ENCODE results near the gene CBLN3. TPM values are rescaled to one million over a fixed set of nuclear protein-coding genes. Genes with fewer than 3 reads are reported as not detected.

Gene CBLN3
- total RNA-seq, 1 donor from 2014 or later, result 1.9 TPM

- peak overlapping the region; percentile 9 for H3K4me3 Mint-ChIP-seq (ENCODE audit: low read depth)
- TF ChIP-seq CTCF (IDR thresholded peaks at IDR 0.05; ENCODE audit: unreplicated experiment), result no peak
- no peaks in the 10 kb centered on the region for H3K36me3 Mint-ChIP-seq (ENCODE audit: insufficient read depth)
- DNase-seq (ENCODE audit: low spot score, unreplicated experiment), result no peak
- no peaks in the 10 kb centered on the region for H3K9me3 Mint-ChIP-seq (ENCODE audit: low read depth)
- peaks cover 14% of the 10 kb centered on the region for H3K4me1 Mint-ChIP-seq (ENCODE audit: low read depth)
- peak overlapping the region; percentile 93 for H3K27ac Mint-ChIP-seq
- no peaks in the 10 kb centered on the region for H3K27me3 Mint-ChIP-seq
Measured at GRCh38 chr14:24426150-24426911, 3.1 kb downstream of the CBLN3 start.

- Mint-ChIP-seq H3K4me1 (ENCODE audit: low read depth) (peaks cover 11% of the 10 kb centered on the region), H3K27me3 (no peaks in the 10 kb centered on the region), H3K36me3 (ENCODE audit: insufficient read depth) (no peaks in the 10 kb centered on the region), H3K4me3 (ENCODE audit: low read depth) (no peak overlapping the region), H3K27ac (no peak overlapping the region), H3K9me3 (ENCODE audit: low read depth) (no peaks in the 10 kb centered on the region)
- DNase-seq (ENCODE audit: low spot score, unreplicated experiment), result no peak
- no peak for TF ChIP-seq CTCF (IDR thresholded peaks at IDR 0.05; ENCODE audit: unreplicated experiment)
Measured at GRCh38 chr14:24425704-24426103, 3.8 kb downstream of the CBLN3 start.

GRCh38 chr14:24422694-24423601, 6.5 kb downstream of the CBLN3 start:
- Mint-ChIP-seq H3K27me3 (peaks cover 14% of the 10 kb centered on the region), H3K36me3 (ENCODE audit: insufficient read depth) (no peaks in the 10 kb centered on the region), H3K9me3 (ENCODE audit: low read depth) (no peaks in the 10 kb centered on the region), H3K4me3 (ENCODE audit: low read depth) (no peak overlapping the region), H3K4me1 (ENCODE audit: low read depth) (peaks cover 10% of the 10 kb centered on the region), H3K27ac (no peak overlapping the region)
- no peak for TF ChIP-seq CTCF (IDR thresholded peaks at IDR 0.05; ENCODE audit: unreplicated experiment)
- no peak for DNase-seq (ENCODE audit: low spot score, unreplicated experiment)

GRCh38 chr14:24422261-24422660, 7.2 kb downstream of the CBLN3 start:
- Mint-ChIP-seq H3K9me3 (ENCODE audit: low read depth) (no peaks in the 10 kb centered on the region), H3K27ac (no peak overlapping the region), H3K4me3 (ENCODE audit: low read depth) (no peak overlapping the region), H3K27me3 (peaks cover 14% of the 10 kb centered on the region), H3K4me1 (ENCODE audit: low read depth) (peaks cover 8% of the 10 kb centered on the region), H3K36me3 (ENCODE audit: insufficient read depth) (no peaks in the 10 kb centered on the region)
- no peak for TF ChIP-seq CTCF (IDR thresholded peaks at IDR 0.05; ENCODE audit: unreplicated experiment)
- no peak for DNase-seq (ENCODE audit: low spot score, unreplicated experiment)

- Mint-ChIP-seq H3K4me1 (ENCODE audit: low read depth) (no peaks in the 10 kb centered on the region), H3K9me3 (ENCODE audit: low read depth) (no peaks in the 10 kb centered on the region), H3K36me3 (ENCODE audit: insufficient read depth) (peaks cover 10% of the 10 kb centered on the region), H3K27ac (no peak overlapping the region), H3K27me3 (peaks cover 14% of the 10 kb centered on the region), H3K4me3 (ENCODE audit: low read depth) (no peak overlapping the region)
- no peak for DNase-seq (ENCODE audit: low spot score, unreplicated experiment)
- no peak for TF ChIP-seq CTCF (IDR thresholded peaks at IDR 0.05; ENCODE audit: unreplicated experiment)
Measured at GRCh38 chr14:24418492-24418873, 11.0 kb downstream of the CBLN3 start.
